ENCODE results near the gene DNASE1L1. TPM values are rescaled to one million over a fixed set of nuclear protein-coding genes. Genes with fewer than 3 reads are reported as not detected.
"Not testable (repeated sequence)": the region's sequence is repeated elsewhere in the genome, so short reads cannot be mapped to it uniquely, and the experiment has no call there.

Gene DNASE1L1
- total RNA-seq, 1 experiment from 2014 or later: 56.8 TPM

DNA sequence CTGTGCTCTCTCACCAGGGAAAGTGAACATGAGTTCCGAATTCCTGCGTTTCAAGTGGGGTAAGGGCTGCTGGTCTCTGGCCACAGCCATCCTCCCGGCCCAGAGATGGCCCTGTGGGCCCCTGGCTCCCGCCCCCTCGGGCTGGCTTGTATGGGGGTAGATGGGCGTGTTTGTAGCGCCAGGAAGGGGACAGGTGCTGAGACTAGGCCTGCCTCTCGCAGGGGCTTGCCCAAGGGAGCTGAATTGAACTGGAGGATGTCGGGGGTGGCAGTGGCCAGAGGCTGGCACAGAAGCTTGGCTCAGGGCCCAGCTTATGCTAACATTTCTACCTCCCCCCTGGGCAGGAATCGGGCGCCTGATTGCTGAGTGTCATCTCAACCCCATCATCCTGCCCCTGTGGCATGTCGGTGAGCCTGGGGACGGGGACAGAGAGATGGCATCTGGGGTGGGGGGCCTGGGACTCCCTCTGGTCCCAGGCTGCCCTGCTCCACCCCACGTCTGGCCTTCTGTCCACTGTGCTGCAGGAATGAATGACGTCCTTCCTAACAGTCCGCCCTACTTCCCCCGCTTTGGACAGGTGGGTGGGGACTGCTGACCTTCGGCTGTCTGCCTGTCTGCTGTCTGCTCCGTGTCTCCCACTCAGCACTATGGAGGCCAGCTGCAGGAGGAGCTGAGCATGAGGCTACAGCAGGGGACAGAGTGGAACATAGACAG lies 10.8 kb upstream of the DNASE1L1 start:
- in situ Hi-C loops (cut with HindIII; ENCODE audit: low pct_unique_long_range_greater_than_20kb, low sequenced_read_pairs): no loop called here
- DNase-seq (ENCODE audit: low read depth, low spot score): no peak

DNA sequence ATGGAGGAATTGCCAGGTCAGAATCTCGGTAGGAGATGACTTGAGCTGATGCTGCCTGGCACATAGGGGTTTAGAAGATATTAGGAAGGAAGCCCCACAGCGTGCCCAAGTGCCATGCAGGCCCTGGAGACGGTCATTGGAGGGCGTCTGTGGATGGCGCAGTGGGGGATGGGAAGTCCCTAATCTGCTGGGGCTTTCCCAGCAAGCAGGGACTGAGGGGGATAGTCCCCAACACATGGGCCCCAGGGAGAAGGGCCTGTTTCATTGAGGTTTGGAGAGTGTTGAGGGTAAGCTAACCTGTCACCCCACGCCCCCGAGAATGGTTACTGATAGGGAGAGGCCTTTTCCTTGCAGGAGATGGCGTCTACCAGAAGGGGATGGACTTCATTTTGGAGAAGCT lies 10.1 kb upstream of the DNASE1L1 start:
- no peak for DNase-seq (ENCODE audit: low read depth, low spot score)
- in situ Hi-C loops (cut with HindIII; ENCODE audit: low pct_unique_long_range_greater_than_20kb, low sequenced_read_pairs): no loop called here

DNA sequence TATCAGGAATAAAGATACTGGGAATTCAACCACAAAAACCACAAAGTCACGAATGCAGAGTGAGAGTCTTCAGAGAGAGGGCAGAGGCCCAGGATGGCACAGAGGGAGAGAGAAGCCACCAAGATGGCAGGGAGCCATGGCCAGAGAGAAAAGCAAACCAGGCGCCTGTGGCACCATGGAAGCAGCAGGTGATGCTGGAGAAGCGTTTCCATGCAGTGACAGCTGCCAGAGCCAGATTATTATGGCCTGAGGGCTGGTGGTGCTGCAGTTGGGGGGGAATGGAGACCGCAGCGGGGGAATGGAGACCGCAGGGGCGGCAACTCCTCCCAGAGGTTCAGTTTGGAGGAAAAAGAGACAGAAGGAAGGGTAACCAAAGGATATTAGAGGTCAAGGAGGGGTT lies 8.1 kb upstream of the DNASE1L1 start:
- no peak for DNase-seq (ENCODE audit: low read depth, low spot score)
- in situ Hi-C loops (cut with HindIII; ENCODE audit: low pct_unique_long_range_greater_than_20kb, low sequenced_read_pairs): no loop called here

DNA sequence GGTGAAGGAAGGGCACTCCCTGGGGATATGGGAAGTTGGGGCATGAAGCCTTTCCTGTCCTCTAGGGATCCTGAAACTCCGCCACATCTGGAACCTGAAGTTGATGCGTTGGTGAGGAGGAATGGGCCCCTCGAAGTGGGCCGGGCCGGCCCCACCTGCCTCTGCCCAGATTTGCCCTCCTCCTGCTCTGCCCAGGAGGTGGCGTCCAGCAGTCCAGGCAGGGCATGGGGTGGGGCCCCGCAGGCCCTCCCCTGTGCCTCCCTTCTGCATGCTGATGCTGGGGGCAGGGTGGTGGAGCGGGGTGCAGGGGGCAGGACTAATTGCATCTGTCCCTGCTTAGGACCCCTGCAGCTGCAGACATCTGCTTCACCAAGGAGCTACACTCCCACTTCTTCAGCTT lies 4.1 kb upstream of the DNASE1L1 start:
- in situ Hi-C loops (cut with HindIII; ENCODE audit: low pct_unique_long_range_greater_than_20kb, low sequenced_read_pairs): no loop called here

DNA sequence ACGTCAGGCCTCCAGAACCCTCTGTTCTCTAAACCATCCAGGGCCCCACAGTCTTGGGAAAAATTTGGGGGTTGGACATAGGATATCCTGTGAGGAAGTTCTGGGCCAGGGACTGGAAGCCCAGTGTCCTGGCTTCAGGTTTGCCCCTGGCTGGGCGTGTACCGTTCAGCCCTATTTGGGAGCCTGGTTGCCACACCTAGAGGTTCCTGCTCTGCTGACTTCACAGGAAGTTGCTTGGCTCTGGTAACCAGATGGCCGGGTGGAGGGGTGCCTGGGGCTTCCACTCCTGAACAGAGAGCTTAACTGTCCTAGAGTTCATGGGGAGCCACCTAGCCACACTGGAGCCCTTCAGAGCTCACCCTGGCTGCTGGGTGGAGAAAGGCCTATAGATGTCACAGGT lies 3.4 kb upstream of the DNASE1L1 start:
- no peak for DNase-seq (ENCODE audit: low read depth, low spot score)
- in situ Hi-C loops (cut with HindIII; ENCODE audit: low pct_unique_long_range_greater_than_20kb, low sequenced_read_pairs): no loop called here

More for the DNA sequence above, 4.1 kb upstream of the DNASE1L1 start:
- DNase-seq (ENCODE audit: low read depth, low spot score): no peak

DNA sequence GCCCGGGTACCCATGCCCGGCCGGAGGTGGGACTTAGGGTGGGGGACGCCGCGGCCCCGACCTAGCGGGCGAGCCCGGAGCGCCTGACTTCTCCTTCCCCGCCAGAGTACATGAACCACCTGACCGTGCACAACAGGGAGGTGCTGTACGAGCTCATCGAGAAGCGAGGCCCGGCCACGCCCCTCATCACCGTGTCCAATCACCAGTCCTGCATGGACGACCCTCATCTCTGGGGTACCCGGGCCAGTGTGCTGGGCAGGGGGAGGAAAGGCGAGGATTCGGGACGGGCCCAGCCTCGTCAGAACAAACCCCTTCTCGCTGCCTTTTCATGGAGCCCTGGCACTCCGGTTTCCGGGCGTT lies 2.9 kb upstream of the DNASE1L1 start:
- DNase-seq (ENCODE audit: low read depth, low spot score): peak; percentile 63
- in situ Hi-C loops (cut with HindIII; ENCODE audit: low pct_unique_long_range_greater_than_20kb, low sequenced_read_pairs): no loop called here

DNA sequence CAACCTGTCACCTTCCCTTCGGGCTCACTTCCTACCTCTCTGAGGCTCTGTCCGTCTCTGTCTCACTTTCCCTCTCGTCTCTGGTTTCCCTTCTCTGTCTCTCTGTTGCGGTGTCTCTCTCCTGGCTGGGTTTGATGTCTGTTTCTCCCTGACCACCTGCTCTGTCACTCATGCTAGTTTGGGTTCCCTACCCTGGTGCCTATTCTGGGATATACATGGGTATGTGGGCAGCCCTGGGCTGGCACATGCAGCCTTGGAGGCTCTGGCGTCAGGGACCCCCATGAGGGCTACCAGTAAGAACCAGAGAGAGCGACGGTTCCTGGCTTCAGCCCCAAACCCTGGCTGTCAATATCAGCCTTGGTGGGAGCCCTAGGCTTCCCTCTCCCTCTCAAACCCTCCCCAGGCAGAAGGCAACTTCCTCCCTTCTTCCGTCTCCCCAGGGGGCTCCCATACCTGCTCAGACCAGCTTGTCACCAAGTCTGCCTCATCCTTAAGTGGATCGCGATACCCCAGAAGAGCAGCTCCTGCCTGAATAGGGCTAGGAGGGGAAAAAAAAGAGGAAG lies 314 bp downstream of the DNASE1L1 start:
- no peak for DNase-seq (ENCODE audit: low read depth, low spot score)
- in situ Hi-C loops (cut with HindIII; ENCODE audit: low pct_unique_long_range_greater_than_20kb, low sequenced_read_pairs): no loop called here

DNA sequence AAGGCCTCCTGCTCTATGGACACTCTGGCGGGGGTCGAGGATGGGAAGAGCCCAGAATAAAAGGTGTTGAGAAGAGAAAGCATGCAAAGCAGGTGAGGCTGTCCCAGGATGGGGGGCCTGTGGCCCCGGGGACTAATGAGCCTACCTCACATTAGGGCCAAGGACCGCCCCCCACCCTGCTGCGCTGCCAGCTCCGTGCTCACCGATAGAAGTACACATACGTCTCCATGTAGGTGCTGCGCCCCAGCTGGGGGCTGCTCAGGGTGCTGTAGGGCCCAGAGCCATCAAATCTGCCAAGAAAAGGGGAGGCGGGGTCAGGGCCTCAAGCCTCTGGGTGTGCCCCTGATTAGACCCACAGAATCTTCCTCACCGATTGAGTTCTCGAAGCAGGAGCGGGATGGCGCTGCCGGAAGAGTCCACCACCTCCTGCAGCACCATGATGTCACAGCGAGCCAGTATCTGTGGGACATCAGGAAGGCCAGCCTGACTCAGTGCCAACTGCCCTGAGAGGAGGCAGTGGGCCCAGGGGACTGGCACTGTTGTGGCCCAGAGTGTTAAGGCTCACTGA lies 4.3 kb downstream of the DNASE1L1 start:
- no peak for DNase-seq (ENCODE audit: low read depth, low spot score)
- in situ Hi-C loops (cut with HindIII; ENCODE audit: low pct_unique_long_range_greater_than_20kb, low sequenced_read_pairs): no loop called here

DNA sequence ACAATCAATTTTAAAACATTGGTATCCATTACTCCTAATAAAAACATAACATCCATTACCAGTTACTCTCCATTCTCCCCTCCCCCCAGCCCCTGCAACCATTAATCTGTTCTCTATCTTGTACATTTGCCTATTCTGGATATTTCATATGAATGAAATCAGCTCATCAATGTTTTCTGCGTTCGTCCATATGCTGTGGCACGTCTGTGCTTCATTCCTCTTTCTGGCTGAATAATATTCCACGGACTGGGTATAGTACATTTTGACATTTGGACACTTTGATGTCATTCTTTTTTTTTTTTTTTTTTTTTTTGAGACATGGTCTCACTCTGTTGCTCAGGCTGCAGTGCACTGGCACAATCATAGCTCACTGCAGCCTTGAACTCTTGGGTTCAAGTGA lies 5.2 kb downstream of the DNASE1L1 start:
- in situ Hi-C loops (cut with HindIII; ENCODE audit: low pct_unique_long_range_greater_than_20kb, low sequenced_read_pairs): no loop called here

DNA sequence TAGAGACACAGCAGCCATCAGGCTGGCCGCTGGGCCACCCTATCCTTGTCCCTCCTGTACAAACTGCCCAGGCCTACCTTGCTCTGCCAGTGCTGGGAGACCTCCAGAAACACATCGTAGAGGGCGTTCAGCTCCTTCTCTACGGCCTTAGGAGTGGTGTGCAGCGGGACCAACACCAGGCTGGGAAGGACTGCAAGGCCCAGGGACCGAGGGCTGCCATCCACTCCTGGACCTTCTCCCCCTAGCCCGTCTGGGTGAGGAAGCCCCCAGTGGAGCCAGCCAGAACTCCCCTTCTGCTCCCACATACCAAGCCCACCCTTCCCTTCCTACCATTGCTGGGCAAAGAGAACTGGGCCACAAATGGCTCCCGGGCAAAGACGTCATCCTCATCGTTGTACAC lies 5.9 kb downstream of the DNASE1L1 start:
- DNase-seq (ENCODE audit: low read depth, low spot score): no peak
- in situ Hi-C loops (cut with HindIII; ENCODE audit: low pct_unique_long_range_greater_than_20kb, low sequenced_read_pairs): no loop called here

More for the DNA sequence above, 5.2 kb downstream of the DNASE1L1 start:
- no peak for DNase-seq (ENCODE audit: low read depth, low spot score)

DNA sequence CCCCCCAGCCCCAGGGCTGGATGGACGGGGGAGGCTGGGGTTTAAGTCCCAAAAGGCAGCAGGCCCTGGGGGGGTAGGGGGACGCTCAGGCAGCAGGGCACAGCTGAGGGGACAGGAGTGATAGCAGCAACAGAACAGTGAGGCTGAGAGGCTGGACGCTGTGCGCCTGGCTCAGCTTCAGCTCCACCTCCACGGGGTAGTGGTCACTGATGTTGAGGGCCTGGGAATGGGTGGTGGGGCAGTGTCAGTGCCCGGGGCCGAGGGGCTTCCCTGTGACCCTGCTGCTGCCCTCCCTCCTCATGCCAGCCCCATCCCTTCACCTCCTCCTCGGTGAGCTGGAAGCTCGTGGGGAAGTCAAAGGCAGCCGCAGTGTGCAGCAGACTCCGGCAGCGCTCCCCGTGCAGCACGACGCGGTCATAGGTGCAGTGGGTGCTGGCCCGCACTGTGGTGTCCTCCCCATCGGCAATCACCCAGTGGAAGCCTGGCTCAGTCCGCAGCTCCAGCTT lies 6.4 kb downstream of the DNASE1L1 start:
- in situ Hi-C loops (cut with HindIII; ENCODE audit: low pct_unique_long_range_greater_than_20kb, low sequenced_read_pairs): no loop called here

DNA sequence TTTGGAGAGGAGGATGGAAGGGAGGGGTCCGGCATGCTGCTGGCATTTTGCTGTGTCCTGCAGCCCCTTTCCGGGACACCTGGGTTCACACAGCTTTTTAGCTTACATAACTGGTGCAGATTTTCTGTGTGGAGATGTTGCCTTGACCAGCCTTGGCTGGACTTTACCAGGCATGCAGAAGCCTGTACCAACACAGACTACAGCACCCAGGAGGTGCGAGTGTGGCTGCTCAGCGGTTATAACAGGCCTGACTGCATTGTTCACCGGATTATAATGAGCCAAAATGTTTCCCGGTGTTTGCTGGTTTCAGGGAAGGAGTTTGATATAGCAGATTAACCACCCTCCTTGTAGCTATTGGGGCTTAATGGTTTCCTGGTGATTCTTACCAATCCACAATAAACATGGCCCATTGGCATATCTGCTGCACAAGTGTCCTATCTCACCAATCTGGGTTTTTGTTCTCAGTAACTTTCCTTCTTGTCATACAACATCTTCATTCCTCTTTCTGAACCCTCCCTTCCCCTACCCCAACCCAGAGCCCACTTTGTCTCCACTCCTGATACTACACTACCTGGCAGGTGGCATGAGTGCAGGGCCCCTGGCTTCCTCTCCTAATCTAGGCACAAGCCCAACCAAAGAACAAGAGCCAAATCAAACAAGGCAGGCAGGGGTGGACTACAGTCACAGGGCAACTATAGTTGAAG lies 7.0 kb downstream of the DNASE1L1 start:
- DNase-seq (ENCODE audit: low read depth, low spot score): no peak
- in situ Hi-C loops (cut with HindIII; ENCODE audit: low pct_unique_long_range_greater_than_20kb, low sequenced_read_pairs): no loop called here

More for the DNA sequence above, 6.4 kb downstream of the DNASE1L1 start:
- no peak for DNase-seq (ENCODE audit: low read depth, low spot score)

DNA sequence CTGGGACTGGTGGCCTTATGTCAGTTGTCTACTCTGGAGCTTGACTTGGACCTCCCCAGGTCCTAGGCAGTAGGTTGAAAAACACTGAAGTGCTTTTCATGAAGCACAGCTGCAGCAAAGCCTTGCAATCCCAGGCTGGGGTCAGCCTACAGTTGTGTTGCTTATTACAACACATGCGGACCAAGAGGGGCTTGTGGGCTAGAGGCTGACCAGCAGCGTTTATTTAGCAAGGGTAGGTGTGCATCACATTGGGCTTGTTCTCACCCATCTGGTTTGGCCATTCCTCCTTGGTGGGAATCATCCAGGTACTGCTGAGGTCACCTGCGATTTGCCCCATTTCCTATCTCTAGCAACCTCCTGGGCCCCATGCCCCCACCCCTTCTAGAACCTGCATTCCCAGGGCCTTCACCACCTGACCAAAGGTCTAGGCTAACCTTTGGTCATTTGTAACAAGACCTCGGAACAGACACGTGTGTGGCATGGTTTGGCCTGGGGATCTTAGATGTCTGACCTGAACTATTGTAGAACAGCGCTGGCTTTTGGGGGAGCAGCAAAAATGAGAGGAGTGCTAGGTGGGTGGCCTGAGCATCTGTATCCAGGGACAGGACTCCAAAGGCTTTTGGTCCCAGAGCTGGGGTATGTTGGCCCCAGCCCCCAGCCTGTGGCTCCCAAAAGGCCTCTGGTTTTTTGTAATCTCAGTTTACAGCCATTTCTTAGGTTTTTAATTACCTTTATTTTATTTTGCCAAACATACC lies 7.8 kb downstream of the DNASE1L1 start:
- in situ Hi-C loops (cut with HindIII; ENCODE audit: low pct_unique_long_range_greater_than_20kb, low sequenced_read_pairs): no loop called here
- peak; percentile 39 for DNase-seq (ENCODE audit: low read depth, low spot score)

DNA sequence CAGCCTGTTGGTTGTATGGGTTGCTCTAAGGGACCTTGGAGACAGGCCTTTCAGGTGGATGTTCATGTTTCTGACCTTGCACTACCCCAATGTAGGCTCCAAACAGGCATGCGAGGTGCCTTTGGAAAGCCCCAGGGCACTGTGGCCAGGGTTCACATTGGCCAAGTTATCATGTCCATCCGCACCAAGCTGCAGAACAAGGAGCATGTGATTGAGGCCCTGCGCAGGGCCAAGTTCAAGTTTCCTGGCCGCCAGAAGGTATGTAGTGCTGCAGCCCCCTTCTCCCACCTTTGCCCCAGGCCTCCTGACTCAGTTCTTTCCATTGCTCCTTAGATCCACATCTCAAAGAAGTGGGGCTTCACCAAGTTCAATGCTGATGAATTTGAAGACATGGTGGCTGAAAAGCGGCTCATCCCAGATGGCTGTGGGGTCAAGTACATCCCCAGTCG lies 8.7 kb downstream of the DNASE1L1 start:
- DNase-seq (ENCODE audit: low read depth, low spot score); in situ Hi-C loops (cut with HindIII; ENCODE audit: low pct_unique_long_range_greater_than_20kb, low sequenced_read_pairs): not testable (repeated sequence)

DNA sequence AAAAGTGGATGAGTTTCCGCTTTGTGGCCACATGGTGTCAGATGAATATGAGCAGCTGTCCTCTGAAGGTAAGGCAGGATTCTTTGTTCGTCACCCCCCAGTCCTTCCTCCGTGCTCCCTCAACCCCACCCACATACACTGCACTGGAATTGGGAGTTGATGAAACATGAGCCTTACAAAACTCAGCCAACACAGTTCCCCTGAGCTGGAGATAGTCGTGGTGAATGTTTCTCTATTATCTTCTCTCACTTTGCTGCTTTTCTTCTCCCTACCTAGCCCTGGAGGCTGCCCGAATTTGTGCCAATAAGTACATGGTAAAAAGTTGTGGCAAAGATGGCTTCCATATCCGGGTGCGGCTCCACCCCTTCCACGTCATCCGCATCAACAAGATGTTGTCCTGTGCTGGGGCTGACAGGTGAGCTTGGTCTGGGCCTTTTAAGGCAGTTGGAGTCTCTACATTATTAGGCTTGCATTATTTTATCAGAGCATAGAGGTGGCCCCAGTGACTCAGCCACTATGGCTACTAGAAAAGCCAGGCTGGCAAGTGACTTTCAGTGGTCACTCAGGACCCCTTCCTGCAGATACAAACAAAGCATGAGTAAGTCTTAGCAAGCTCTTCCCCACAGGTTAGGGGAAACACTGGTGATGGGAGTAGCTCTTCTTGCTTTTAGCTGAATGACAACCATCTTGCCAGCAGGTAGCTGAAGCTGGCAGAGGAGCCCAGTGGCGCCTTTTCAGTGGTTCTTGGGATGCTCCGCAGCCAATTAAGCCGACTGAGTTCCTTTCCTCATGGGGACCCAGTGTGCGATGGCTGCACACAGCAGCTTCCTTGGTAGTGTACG lies 9.3 kb downstream of the DNASE1L1 start:
- in situ Hi-C loops (cut with HindIII; ENCODE audit: low pct_unique_long_range_greater_than_20kb, low sequenced_read_pairs): no loop called here
- DNase-seq (ENCODE audit: low read depth, low spot score): no peak

DNA sequence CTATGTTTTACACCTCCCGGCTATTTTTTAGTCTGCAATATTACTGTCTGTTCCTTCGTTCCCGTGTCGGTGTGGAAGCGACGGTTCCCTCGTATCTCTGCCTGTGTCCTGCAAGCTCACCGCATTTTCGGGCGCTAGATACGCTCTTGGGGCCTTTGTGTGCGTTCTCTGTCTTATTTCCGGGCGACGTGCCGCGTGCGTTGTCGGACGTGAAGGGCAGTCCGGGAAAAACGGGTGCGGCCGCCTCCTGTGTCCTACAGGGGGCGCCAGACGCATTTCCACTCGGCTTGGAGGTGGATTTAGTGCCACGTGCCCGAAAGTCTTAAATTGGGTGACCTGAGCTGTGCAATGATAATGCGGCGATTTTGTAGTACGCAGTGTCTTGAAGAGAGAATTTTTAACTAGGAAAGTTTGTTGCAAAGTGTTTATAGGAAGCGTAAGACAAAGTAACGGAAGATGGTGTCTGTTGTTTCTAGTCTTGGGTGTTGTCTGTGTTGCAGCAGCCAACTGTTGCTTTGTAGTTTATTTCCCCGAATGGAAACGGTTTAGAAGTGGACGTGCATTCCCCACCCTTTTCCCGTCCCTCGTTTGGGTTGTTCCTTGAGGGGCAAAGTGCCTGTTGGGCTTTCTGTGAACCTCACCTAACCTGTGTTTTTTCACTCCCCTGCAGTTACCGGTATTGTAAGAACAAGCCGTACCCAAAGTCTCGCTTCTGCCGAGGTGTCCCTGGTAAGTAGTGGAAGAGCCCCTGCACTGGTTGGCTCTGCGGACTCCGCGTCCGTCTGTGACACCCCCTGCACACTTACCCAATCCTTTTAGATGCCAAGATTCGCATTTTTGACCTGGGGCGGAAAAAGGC lies 10.2 kb downstream of the DNASE1L1 start:
- in situ Hi-C loops (cut with HindIII; ENCODE audit: low pct_unique_long_range_greater_than_20kb, low sequenced_read_pairs): no loop called here
- DNase-seq (ENCODE audit: low read depth, low spot score): peak; percentile 79

Measured in SK-MEL-5 (cell line).